ENCODE results near the gene PCDH7. TPM values are rescaled to one million over a fixed set of nuclear protein-coding genes. Genes with fewer than 3 reads are reported as not detected.

Gene PCDH7
- total RNA-seq, 2 donors from 2014 or later: not detected

DNA sequence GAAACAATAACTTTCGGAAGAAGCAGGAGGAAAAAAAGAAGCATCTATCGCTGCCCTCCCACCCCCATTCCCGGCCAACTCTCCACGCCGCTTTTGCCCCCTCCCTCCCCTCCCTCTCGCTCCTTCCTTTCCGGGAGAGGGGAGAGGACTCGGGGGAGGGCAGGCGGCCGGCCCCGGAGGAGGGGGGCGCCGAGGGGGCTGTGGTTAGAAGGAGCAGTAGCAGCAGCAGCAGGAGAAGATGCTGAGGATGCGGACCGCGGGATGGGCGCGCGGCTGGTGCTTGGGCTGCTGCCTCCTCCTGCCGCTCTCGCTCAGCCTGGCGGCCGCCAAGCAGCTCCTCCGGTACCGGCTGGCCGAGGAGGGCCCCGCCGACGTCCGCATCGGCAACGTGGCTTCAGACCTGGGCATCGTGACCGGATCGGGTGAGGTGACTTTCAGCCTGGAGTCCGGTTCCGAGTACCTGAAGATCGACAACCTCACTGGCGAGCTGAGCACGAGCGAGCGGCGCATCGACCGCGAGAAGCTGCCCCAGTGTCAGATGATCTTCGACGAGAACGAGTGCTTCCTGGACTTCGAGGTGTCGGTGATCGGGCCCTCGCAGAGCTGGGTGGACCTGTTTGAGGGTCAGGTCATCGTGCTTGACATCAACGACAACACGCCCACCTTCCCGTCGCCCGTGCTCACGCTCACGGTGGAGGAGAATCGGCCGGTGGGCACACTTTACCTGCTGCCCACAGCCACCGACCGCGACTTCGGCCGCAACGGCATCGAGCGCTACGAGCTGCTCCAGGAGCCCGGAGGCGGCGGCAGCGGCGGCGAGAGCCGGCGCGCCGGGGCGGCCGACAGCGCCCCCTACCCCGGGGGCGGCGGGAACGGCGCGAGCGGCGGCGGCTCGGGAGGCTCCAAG is 1.3 kb downstream of the PCDH7 start:
- H3K27me3 Mint-ChIP-seq: peaks cover 17 to 27% of the 10 kb centered on the region in 2 donors
- peak overlapping the region; percentile 15 for H3K4me3 Mint-ChIP-seq
- H3K36me3 Mint-ChIP-seq: peaks cover 15% of the 10 kb centered on the region
- H3K4me1 Mint-ChIP-seq (ENCODE audit: low read depth in 2 of 2): peaks cover 8 to 25% of the 10 kb centered on the region in 2 donors
- H3K27ac Mint-ChIP-seq: no peak overlapping the region
- no peaks in the 10 kb centered on the region for H3K9me3 Mint-ChIP-seq
- no peak for DNase-seq (ENCODE audit: low spot score)
- ATAC-seq: no peak

DNA sequence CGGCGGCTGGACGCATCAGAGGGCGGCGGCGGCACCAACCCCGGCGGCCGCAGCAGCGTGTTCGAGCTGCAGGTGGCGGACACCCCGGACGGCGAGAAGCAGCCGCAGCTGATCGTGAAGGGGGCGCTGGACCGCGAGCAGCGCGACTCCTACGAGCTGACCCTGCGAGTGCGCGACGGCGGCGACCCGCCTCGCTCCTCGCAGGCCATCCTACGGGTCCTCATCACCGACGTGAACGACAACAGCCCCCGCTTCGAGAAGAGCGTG is 1.9 kb downstream of the PCDH7 start:
- DNase-seq (ENCODE audit: low spot score) (no peak), ATAC-seq (no peak)
- Mint-ChIP-seq H3K9me3 (no peaks in the 10 kb centered on the region), H3K4me3 (no peak overlapping the region), H3K36me3 (peaks cover 15% of the 10 kb centered on the region), H3K27ac (no peak overlapping the region), H3K27me3 (peaks cover 17 to 27% of the 10 kb centered on the region in 2 donors), H3K4me1 (ENCODE audit: low read depth in 2 of 2) (peaks cover 8 to 25% of the 10 kb centered on the region in 2 donors)

DNA sequence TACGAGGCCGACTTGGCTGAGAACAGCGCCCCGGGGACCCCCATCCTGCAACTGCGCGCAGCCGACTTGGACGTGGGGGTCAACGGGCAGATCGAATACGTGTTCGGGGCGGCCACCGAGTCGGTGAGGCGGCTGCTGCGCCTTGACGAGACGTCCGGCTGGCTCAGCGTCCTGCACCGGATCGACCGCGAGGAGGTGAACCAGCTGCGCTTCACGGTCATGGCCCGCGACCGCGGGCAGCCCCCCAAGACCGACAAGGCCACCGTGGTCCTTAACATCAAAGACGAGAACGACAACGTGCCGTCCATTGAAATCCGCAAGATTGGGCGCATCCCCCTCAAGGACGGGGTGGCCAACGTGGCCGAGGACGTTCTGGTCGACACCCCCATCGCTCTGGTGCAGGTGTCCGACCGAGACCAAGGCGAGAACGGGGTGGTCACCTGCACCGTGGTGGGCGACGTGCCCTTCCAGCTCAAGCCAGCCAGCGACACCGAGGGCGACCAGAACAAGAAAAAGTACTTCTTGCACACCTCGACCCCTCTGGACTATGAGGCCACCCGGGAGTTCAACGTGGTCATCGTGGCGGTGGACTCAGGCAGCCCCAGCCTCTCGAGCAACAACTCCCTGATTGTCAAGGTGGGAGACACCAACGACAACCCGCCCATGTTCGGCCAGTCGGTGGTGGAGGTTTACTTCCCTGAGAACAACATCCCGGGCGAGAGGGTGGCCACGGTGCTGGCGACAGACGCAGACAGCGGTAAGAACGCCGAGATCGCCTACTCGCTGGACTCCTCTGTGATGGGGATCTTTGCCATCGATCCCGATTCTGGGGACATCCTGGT is 2.4 kb downstream of the PCDH7 start:
- Mint-ChIP-seq H3K27me3 (peaks cover 17 to 23% of the 10 kb centered on the region in 2 donors), H3K4me3 (no peak overlapping the region), H3K9me3 (no peaks in the 10 kb centered on the region), H3K27ac (no peak overlapping the region), H3K4me1 (ENCODE audit: low read depth in 2 of 2) (peaks cover 5 to 22% of the 10 kb centered on the region in 2 donors), H3K36me3 (peaks cover 15% of the 10 kb centered on the region)
- no peak for ATAC-seq
- DNase-seq (ENCODE audit: low spot score): no peak

DNA sequence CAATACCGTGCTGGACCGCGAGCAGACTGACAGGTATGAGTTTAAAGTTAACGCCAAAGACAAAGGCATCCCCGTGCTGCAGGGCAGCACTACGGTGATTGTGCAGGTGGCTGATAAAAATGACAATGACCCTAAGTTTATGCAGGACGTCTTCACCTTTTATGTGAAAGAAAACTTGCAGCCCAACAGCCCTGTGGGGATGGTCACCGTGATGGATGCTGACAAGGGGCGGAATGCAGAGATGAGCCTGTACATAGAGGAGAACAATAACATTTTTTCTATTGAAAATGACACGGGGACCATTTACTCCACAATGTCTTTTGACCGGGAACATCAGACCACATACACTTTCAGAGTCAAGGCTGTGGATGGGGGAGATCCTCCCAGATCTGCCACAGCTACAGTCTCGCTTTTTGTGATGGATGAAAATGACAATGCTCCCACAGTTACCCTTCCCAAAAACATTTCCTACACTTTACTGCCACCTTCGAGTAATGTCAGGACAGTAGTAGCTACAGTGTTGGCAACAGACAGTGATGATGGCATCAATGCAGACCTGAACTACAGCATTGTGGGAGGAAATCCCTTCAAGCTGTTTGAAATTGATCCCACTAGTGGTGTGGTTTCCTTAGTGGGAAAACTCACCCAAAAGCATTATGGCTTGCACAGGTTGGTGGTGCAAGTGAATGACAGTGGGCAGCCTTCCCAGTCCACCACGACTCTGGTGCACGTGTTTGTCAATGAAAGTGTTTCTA is 3.2 kb downstream of the PCDH7 start:
- no peaks in the 10 kb centered on the region for H3K9me3 Mint-ChIP-seq
- H3K4me3 Mint-ChIP-seq: no peak overlapping the region

DNA sequence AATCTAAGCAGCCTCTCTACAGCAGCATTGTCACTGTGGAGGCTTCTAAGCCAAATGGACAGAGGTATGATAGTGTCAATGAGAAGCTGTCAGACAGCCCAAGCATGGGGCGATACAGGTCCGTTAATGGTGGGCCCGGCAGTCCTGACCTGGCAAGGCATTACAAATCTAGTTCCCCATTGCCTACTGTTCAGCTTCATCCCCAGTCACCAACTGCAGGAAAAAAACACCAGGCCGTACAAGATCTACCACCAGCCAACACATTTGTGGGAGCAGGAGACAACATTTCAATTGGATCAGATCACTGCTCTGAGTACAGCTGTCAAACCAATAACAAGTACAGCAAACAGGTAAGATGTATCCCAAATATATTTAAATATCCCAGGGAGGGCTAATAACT is 4.1 kb downstream of the PCDH7 start:
- H3K9me3 Mint-ChIP-seq: no peaks in the 10 kb centered on the region
- H3K4me3 Mint-ChIP-seq: no peak overlapping the region
- DNase-seq (ENCODE audit: low spot score) (no peak), ATAC-seq (no peak)
- peaks cover 5 to 8% of the 10 kb centered on the region in 2 donors for H3K4me1 Mint-ChIP-seq (ENCODE audit: low read depth in 2 of 2)
- no peak overlapping the region for H3K27ac Mint-ChIP-seq
- peaks cover 5 to 11% of the 10 kb centered on the region in 2 donors for H3K27me3 Mint-ChIP-seq
- H3K36me3 Mint-ChIP-seq: peaks cover 4% of the 10 kb centered on the region

More for the DNA sequence above, 3.2 kb downstream of the PCDH7 start:
- peaks cover 12% of the 10 kb centered on the region for H3K36me3 Mint-ChIP-seq
- DNase-seq (ENCODE audit: low spot score) (no peak), ATAC-seq (no peak)
- H3K27ac Mint-ChIP-seq: no peak overlapping the region
- peaks cover 14 to 19% of the 10 kb centered on the region in 2 donors for H3K27me3 Mint-ChIP-seq
- peaks cover 5 to 17% of the 10 kb centered on the region in 2 donors for H3K4me1 Mint-ChIP-seq (ENCODE audit: low read depth in 2 of 2)

DNA sequence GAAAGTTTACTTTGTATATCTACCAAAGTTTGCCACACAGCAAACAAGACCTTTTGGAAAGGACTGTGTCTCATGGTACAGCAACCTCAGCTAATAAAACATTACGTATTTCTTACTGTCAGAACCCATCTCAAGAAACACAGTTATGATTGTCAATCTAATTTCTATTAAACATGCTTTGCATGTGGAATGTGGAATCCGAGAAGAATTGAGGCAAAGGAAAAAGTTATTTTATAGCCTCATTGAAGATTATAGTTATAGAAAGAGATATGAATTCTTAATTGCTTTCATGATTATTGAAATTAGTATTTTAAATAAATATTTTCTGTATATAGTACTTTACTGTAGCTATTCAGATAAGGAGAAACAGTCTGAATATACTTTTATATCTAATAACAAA is 5.4 kb downstream of the PCDH7 start:
- Mint-ChIP-seq H3K9me3 (no peaks in the 10 kb centered on the region), H3K4me1 (ENCODE audit: low read depth in 2 of 2) (peaks cover 4 to 5% of the 10 kb centered on the region in 2 donors)
- no peak for ATAC-seq

DNA sequence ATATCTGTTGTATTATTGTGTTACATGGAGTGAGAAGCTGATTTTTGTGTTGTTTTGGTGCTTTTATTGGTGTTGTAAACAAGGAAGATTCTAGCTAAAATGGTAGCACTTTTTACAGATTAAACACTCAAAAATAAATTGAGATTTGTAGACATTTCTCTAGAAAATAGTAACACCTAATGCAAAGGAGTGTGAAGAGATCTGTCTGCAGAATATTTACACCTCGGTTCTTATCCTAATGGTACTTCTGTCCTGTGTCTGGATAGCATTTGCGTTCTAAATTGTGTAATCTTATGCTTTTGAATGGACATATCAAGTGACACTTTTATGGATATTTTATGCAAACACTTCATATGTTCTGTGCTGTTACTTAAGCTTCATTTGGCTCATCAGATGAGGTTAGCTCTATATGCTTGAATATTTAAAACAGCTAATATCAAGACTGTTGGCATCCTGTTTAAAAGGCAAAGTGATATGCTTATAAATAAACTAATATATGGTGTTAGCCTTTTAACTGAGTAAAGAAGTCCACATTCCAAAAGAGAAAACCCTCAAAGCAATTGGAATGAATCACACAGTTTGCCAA is 6.0 kb downstream of the PCDH7 start:
- no peak overlapping the region for H3K27ac Mint-ChIP-seq
- H3K27me3 Mint-ChIP-seq: peaks cover 0 to 6% of the 10 kb centered on the region in 2 donors
- ATAC-seq (no peak), DNase-seq (ENCODE audit: low spot score) (no peak)
- H3K4me3 Mint-ChIP-seq: no peak overlapping the region
- no peaks in the 10 kb centered on the region for H3K36me3 Mint-ChIP-seq
- no peaks in the 10 kb centered on the region for H3K4me1 Mint-ChIP-seq (ENCODE audit: low read depth in 2 of 2)
- no peaks in the 10 kb centered on the region for H3K9me3 Mint-ChIP-seq

More for the DNA sequence above, 5.4 kb downstream of the PCDH7 start:
- H3K27me3 Mint-ChIP-seq: peaks cover 5 to 11% of the 10 kb centered on the region in 2 donors
- H3K27ac Mint-ChIP-seq: no peak overlapping the region
- no peak for DNase-seq (ENCODE audit: low spot score)
- no peak overlapping the region for H3K4me3 Mint-ChIP-seq
- H3K36me3 Mint-ChIP-seq: peaks cover 4% of the 10 kb centered on the region

DNA sequence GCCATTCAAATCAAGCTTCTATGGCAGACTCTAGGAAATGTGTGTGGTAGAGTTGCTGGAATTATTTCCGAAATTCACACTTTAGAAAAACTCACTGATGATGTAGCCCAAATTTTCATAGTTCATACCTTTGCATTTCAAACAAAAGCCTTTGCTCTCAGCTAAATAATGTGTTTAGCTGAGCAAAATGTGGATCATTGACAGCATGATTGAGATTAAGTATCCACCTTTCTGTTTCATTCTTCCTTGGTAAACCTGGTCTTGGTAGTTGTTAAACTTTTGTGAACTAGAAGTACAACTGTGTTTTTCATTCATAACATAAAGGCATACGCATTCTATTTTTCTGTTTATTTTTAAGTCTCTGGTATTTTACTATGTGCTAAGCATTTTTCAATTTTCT is 7.2 kb downstream of the PCDH7 start:
- Mint-ChIP-seq H3K27ac (no peak overlapping the region), H3K9me3 (no peaks in the 10 kb centered on the region), H3K4me1 (ENCODE audit: low read depth in 2 of 2) (no peaks in the 10 kb centered on the region), H3K36me3 (no peaks in the 10 kb centered on the region), H3K4me3 (no peak overlapping the region), H3K27me3 (peaks cover 0 to 6% of the 10 kb centered on the region in 2 donors)
- ATAC-seq: no peak
- DNase-seq (ENCODE audit: low spot score): no peak

DNA sequence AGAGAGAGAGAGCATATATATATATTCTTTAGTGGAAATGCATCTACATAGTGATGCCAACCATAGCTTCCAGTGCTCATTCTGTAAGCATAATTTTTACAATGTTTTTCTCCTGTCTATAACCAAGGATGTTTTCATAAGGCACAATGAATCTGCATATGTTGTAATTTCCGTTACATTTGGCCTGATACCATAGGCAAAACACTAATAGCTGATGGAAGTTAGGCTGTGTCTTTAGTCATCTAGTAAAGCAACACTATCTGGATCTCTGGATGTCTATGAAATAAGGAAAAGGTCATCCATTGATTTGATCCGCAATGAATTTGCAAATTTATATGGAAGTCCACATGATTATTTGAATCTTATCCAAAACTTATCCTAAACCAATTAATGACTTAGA is 8.1 kb downstream of the PCDH7 start:
- Mint-ChIP-seq H3K36me3 (no peaks in the 10 kb centered on the region), H3K27ac (no peak overlapping the region), H3K27me3 (peaks cover 0 to 6% of the 10 kb centered on the region in 2 donors), H3K4me3 (no peak overlapping the region), H3K9me3 (no peaks in the 10 kb centered on the region), H3K4me1 (ENCODE audit: low read depth in 2 of 2) (no peaks in the 10 kb centered on the region)
- ATAC-seq (no peak), DNase-seq (ENCODE audit: low spot score) (no peak)

DNA sequence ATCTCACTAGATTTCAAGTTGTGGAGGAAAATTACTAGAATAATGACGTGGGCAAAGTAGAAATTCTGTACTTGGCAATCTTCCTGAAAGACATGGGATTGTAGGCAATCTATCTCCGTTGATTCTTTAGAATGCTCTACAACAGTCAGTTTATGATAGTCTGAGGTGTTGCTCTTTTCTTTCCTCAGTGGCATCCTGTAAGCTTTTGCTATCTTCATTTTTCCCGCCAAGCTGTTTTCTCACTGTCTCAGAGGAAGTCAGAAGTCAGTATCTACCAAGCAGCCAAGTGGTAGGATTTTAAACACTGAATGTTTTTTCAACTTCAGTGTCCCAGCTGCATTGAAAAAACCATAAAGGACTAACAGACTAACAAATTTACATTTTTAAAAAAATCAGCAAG is 23.7 kb downstream of the PCDH7 start:
- Mint-ChIP-seq H3K4me1 (ENCODE audit: low read depth in 2 of 2) (no peaks in the 10 kb centered on the region), H3K36me3 (no peaks in the 10 kb centered on the region), H3K4me3 (no peak overlapping the region), H3K27ac (no peak overlapping the region), H3K9me3 (no peaks in the 10 kb centered on the region), H3K27me3 (no peaks in the 10 kb centered on the region)
- DNase-seq (ENCODE audit: low spot score) (no peak), ATAC-seq (no peak)

DNA sequence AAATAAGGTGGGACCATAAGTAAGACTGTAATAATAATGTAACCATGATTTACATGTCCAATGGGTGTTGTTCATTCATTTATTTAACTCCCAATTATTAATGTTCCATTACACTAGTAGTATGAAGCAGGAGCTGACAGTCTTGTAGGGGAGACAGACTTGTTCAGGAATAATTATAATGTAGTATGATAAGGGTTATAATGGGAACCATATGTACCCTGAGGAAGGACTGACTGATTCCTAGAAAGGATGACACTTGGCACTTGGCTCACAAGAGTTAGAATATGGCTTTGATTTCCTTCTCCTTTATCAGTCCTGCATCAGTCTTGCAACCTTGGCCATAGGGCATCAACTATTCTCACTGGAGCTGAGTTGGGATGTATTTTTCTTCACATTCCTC is 24.2 kb downstream of the PCDH7 start:
- Mint-ChIP-seq H3K4me1 (ENCODE audit: low read depth in 2 of 2) (no peaks in the 10 kb centered on the region), H3K4me3 (no peak overlapping the region), H3K27ac (no peak overlapping the region), H3K27me3 (no peaks in the 10 kb centered on the region), H3K36me3 (no peaks in the 10 kb centered on the region), H3K9me3 (no peaks in the 10 kb centered on the region)
- DNase-seq (ENCODE audit: low spot score) (no peak), ATAC-seq (no peak)

DNA sequence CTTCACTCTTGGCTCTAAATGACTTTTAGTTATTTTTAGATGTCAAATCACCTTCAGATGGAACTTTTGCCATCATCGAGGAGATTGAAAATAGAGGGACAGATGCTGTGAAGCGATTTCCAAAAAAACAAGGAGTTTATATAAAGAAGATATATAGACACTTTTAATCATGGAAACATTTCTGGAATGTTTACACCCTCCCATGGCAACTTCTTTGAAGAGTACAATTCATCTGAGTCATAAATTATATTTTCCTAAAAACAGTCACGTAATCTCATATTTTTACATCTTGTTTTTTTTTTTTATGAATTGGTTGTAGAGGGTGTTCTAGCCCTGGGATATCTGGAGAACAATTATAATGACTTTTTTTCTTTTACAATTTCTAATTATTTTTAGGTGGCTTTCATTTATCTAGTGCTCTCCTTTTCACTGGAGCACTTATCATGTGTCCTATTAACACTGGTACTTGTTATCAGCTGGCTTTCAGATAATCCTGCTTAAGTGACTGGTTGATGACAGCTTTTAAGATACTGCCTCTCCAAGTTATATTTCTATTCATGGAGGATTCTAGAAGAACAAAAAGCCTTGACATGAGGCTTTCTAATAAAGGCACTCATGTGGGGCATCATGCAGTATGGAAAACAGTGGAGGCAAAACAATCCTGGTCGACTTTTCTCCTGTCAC is 24.9 kb downstream of the PCDH7 start:
- Mint-ChIP-seq H3K4me3 (no peak overlapping the region), H3K4me1 (ENCODE audit: low read depth in 2 of 2) (no peaks in the 10 kb centered on the region), H3K27ac (no peak overlapping the region), H3K9me3 (no peaks in the 10 kb centered on the region), H3K36me3 (no peaks in the 10 kb centered on the region), H3K27me3 (no peaks in the 10 kb centered on the region)
- DNase-seq (ENCODE audit: low spot score) (no peak), ATAC-seq (no peak)

DNA sequence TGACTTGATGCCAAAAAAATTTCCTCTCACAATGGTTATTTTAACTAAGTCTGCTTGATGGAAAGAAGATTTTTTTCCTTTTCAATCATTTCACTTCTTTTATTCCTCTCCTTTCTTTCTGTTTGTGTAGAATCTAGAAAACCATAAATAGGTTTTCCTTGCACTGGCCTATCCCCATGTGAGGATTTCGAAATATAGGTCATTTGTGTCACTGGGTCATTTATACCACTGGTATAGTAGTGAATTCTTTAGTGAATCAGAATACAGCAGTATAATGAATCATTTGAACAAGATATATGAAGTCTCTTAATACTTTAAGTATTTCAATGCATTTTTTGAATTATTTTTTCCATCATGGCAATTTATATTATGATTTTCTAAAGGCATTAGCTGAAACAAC is 26.6 kb downstream of the PCDH7 start:
- DNase-seq (ENCODE audit: low spot score): no peak
- Mint-ChIP-seq H3K27me3 (no peaks in the 10 kb centered on the region), H3K4me1 (ENCODE audit: low read depth in 2 of 2) (no peaks in the 10 kb centered on the region), H3K27ac (no peak overlapping the region), H3K4me3 (no peak overlapping the region), H3K36me3 (no peaks in the 10 kb centered on the region), H3K9me3 (peaks cover 4% of the 10 kb centered on the region)
- no peak for ATAC-seq

Measured in natural killer cell treated with Interleukin-12 subunit alpha and Interleukin-12 subunit beta and Interleukin-15 and Interleukin-18, amount 100 ng/mL, for 72 hours (primary cell).